H9 (cell line): ENCODE data around the gene CEP43. TPM values are rescaled to one million over a fixed set of nuclear protein-coding genes. Genes with fewer than 3 reads are reported as not detected.

Source experiments
- DNase-seq: peaks from one replicate; pipeline ENCODE4 v3.0.0-alpha.2; 2017
- H2AFZ ChIP-seq: one replicate; pipeline ENCODE4 v1.6.1; 2013; ENCODE audit warnings: mild to moderate bottlenecking, low read length, control low read depth, moderate library complexity
- H2AK5ac ChIP-seq: 2 replicates; pipeline ENCODE4 v1.6.1; 2013; ENCODE audit warnings: low read length, control low read depth, mixed read lengths; ENCODE audit not compliant: insufficient read length
- H2BK120ac ChIP-seq: one replicate; pipeline ENCODE4 v1.6.1; 2013; ENCODE audit warnings: low read depth, mild to moderate bottlenecking, low read length, control low read depth, inconsistent platforms; ENCODE audit not compliant: poor library complexity, severe bottlenecking
- H2BK12ac ChIP-seq: 2 replicates; pipeline ENCODE4 v1.6.1; 2013; ENCODE audit warnings: low read length, control low read depth, mixed read lengths, low read depth; ENCODE audit not compliant: insufficient read length
- H2BK15ac ChIP-seq: 2 replicates; pipeline ENCODE4 v1.6.1; 2013; ENCODE audit warnings: low read depth, low read length, control low read depth
- H2BK20ac ChIP-seq: one replicate; pipeline ENCODE4 v1.6.1; 2013; ENCODE audit warnings: low read depth, mild to moderate bottlenecking, low read length, control low read depth, inconsistent platforms; ENCODE audit not compliant: poor library complexity, severe bottlenecking
- H2BK5ac ChIP-seq: 2 replicates; pipeline ENCODE4 v1.6.1; 2013; ENCODE audit warnings: low read length, control low read depth, mixed read lengths; ENCODE audit not compliant: insufficient read length
- H3K14ac ChIP-seq: 2 replicates; pipeline ENCODE4 v1.6.1; 2013; ENCODE audit warnings: low read length, control low read depth; ENCODE audit not compliant: insufficient read depth
- H3K18ac ChIP-seq: 2 replicates; pipeline ENCODE4 v1.6.1; 2013; ENCODE audit warnings: low read depth, mild to moderate bottlenecking, mixed read lengths, low read length, control low read depth; ENCODE audit not compliant: insufficient read length
- H3K23ac ChIP-seq: 2 replicates; pipeline ENCODE4 v1.6.1; 2013; ENCODE audit warnings: low read length, control low read depth, mixed read lengths, low read depth; ENCODE audit not compliant: insufficient read length
- H3K23me2 ChIP-seq: 2 replicates; pipeline ENCODE4 v1.6.1; 2013; ENCODE audit warnings: low read depth, mild to moderate bottlenecking, mixed read lengths, low read length, control low read depth; ENCODE audit not compliant: insufficient read length, poor library complexity, severe bottlenecking
- H3K27ac ChIP-seq: 2 replicates; pipeline ENCODE4 v1.5.1; 2013; ENCODE audit warnings: low read length, control low read depth, mixed read lengths, low read depth; ENCODE audit not compliant: insufficient read length
- H3K27me3 ChIP-seq: 2 replicates; pipeline ENCODE4 v1.6.1; 2013; ENCODE audit warnings: low read length, control low read depth, inconsistent platforms; ENCODE audit not compliant: insufficient read depth
- H3K4ac ChIP-seq: 2 replicates; pipeline ENCODE4 v1.6.1; 2013; ENCODE audit warnings: low read depth, mild to moderate bottlenecking, control low read depth, inconsistent platforms, low read length, moderate library complexity
- H3K4me1 ChIP-seq: 2 replicates; pipeline ENCODE4 v1.6.1; 2013; ENCODE audit warnings: low read length, control low read depth, inconsistent platforms; ENCODE audit not compliant: insufficient read depth
- H3K4me2 ChIP-seq: 2 replicates; pipeline ENCODE4 v1.6.1; 2013; ENCODE audit warnings: low read length, control low read depth, mixed read lengths; ENCODE audit not compliant: insufficient read length, insufficient read depth
- H3K56ac ChIP-seq: 2 replicates; pipeline ENCODE4 v1.6.1; 2013; ENCODE audit warnings: low read depth, mild to moderate bottlenecking, mixed read lengths, low read length, control low read depth; ENCODE audit not compliant: insufficient read length
- H3K79me1 ChIP-seq: 2 replicates; pipeline ENCODE4 v1.6.1; 2013; ENCODE audit warnings: low read depth, mild to moderate bottlenecking, moderate library complexity, low read length, control low read depth, inconsistent platforms; ENCODE audit not compliant: insufficient read depth, poor library complexity, severe bottlenecking
- H3K79me2 ChIP-seq: 2 replicates; pipeline ENCODE4 v1.6.1; 2013; ENCODE audit warnings: low read length, control low read depth, inconsistent platforms; ENCODE audit not compliant: insufficient read depth
- H3K9ac ChIP-seq: 2 replicates; pipeline ENCODE4 v1.6.1; 2013; ENCODE audit warnings: low read length, control low read depth, mixed read lengths; ENCODE audit not compliant: insufficient read length; ENCODE audit errors: extremely low read depth
- H3K9me3 ChIP-seq: one replicate; pipeline ENCODE4 v1.6.1; 2013; ENCODE audit warnings: low read depth, low read length, inconsistent platforms; ENCODE audit not compliant: control insufficient read depth
- H3T11ph ChIP-seq: one replicate; pipeline ENCODE4 v1.6.1; 2013; ENCODE audit warnings: mild to moderate bottlenecking, low read length, control low read depth, inconsistent platforms
- H4K20me1 ChIP-seq: one replicate; pipeline ENCODE4 v1.6.1; 2013; ENCODE audit not compliant: control insufficient read depth, insufficient read length, insufficient read depth
- H4K5ac ChIP-seq: 2 replicates; pipeline ENCODE4 v1.6.1; 2013; ENCODE audit warnings: low read depth, mild to moderate bottlenecking, mixed read lengths, low read length, control low read depth; ENCODE audit not compliant: insufficient read length
- H4K8ac ChIP-seq: replicated peaks from 2 replicates; pipeline ENCODE4 v1.6.1; 2013; ENCODE audit warnings: low read length, control low read depth, mixed read lengths, low read depth; ENCODE audit not compliant: insufficient read length
- H4K91ac ChIP-seq: 2 replicates; pipeline ENCODE4 v1.6.1; 2013; ENCODE audit warnings: low read depth, mild to moderate bottlenecking, moderate library complexity, mixed read lengths, low read length, control low read depth; ENCODE audit not compliant: insufficient read length
- H3K27ac Mint-ChIP-seq, 3 experiments: 2 replicates in 2 of 3; 3 replicates in 1 of 3; pipeline ENCODE4 v1.8.0; 2020 to 2021; ENCODE audit warnings: mixed read lengths in 3 of 3, mild to moderate bottlenecking in 1 of 3, moderate library complexity in 1 of 3
- H3K27me3 Mint-ChIP-seq: 2 replicates; pipeline ENCODE4 v1.8.0; 2021; ENCODE audit warnings: low read depth, mild to moderate bottlenecking, moderate library complexity, mixed read lengths
- H3K36me3 Mint-ChIP-seq, 3 experiments: 2 replicates in 2 of 3; 3 replicates in 1 of 3; pipeline ENCODE4 v1.8.0; 2020 to 2021; ENCODE audit warnings: low read depth in 3 of 3, mixed read lengths in 3 of 3; ENCODE audit not compliant: insufficient read depth in 1 of 3
- H3K4me1 Mint-ChIP-seq, 2 experiments: 2 replicates each; pipeline ENCODE4 v1.8.0; 2020; ENCODE audit warnings: mixed read lengths in 2 of 2
- H3K4me3 Mint-ChIP-seq, 2 experiments: 2 replicates in 1 of 2; 3 replicates in 1 of 2; pipeline ENCODE4 v1.8.0; 2020 to 2021; ENCODE audit warnings: mild to moderate bottlenecking in 2 of 2, mixed read lengths in 2 of 2, moderate library complexity in 1 of 2
- H3K9me3 Mint-ChIP-seq, 2 experiments: 2 replicates in 1 of 2; 3 replicates in 1 of 2; pipeline ENCODE4 v1.8.0; 2020; ENCODE audit warnings: mild to moderate bottlenecking in 2 of 2, mixed read lengths in 2 of 2, moderate library complexity in 1 of 2
- WGBS: extraction: QIAGEN DNeasy Blood & Tissue Kit; methylation state at CpG from one replicate; pipeline ENCODE4 v1.1.7; 2013; ENCODE audit warnings: missing lambda C conversion rate, low lambda C conversion rate, mixed read lengths; ENCODE audit not compliant: insufficient read length; ENCODE audit errors: extremely low coverage; 5-methylcytosine and 5-hydroxymethylcytosine counted together
- total RNA-seq: library from RNA; stranded (reverse); gene quantifications from 2 replicates; pipeline ENCODE4 v1.2.1, GENCODE V29; 2021
- TF ChIP-seq, protein P1 (sequence below): fragments of 200-600 bp; sonication (generic); conservative IDR thresholded peaks from 3 replicates; pipeline ENCODE4 v1.8.0; 2021; ENCODE audit warnings: antibody characterized with exemption, mild to moderate bottlenecking

CEP43 gene
- total RNA-seq, 1 experiment from 2014 or later = 33.6 TPM

DNA sequence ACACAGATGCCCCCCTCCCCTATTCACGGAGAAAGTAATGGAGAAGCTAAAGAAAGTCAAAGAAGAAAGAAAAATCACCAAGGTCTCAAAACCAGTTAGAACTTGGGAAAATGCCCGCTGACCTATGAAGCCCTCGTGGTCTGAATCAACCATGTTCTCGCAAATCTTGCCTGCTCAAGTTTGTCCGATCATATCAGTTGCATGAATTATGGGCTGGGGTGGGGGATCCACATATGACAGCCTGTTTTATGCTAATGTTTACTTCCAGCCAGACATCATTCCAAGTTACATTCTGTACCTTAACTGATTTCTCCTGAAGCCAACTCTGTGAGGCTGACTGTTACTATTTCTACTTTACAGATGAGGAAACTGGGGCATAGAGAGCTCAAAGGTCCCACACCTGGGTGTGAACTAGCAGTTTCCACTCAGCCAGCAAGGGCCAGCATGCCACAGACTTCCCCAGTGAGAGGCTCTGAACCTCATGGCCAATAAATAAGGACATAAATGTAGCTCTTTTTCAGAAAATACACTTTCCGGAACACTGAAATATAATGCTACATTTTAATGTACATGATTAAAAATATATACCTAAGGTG is 45.0 kb upstream of the CEP43 start:
- H3K23me2 ChIP-seq = peaks cover 9% of the 10 kb centered on the region
- Mint-ChIP-seq H3K36me3 (peaks cover 14 to 21% (median 18%) of the 10 kb centered on the region in 3 experiments), H3K4me1 (peaks cover 38 to 40% of the 10 kb centered on the region in 2 experiments), H3K27me3 (peaks cover 13% of the 10 kb centered on the region), H3K4me3 (no peak overlapping the region), H3K9me3 (peaks cover 0 to 12% of the 10 kb centered on the region in 2 experiments; a peak in 2 of 5 replicates), H3K27ac (no peak overlapping the region)
- no peak overlapping the region for H2BK20ac ChIP-seq
- H3K9ac ChIP-seq = no peak overlapping the region
- no peak overlapping the region for H4K5ac ChIP-seq
- H3K23ac ChIP-seq = no peak overlapping the region
- H3K79me1 ChIP-seq = no peaks in the 10 kb centered on the region
- TF ChIP-seq, protein P1, sequence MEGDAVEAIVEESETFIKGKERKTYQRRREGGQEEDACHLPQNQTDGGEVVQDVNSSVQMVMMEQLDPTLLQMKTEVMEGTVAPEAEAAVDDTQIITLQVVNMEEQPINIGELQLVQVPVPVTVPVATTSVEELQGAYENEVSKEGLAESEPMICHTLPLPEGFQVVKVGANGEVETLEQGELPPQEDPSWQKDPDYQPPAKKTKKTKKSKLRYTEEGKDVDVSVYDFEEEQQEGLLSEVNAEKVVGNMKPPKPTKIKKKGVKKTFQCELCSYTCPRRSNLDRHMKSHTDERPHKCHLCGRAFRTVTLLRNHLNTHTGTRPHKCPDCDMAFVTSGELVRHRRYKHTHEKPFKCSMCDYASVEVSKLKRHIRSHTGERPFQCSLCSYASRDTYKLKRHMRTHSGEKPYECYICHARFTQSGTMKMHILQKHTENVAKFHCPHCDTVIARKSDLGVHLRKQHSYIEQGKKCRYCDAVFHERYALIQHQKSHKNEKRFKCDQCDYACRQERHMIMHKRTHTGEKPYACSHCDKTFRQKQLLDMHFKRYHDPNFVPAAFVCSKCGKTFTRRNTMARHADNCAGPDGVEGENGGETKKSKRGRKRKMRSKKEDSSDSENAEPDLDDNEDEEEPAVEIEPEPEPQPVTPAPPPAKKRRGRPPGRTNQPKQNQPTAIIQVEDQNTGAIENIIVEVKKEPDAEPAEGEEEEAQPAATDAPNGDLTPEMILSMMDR = no peak
- no peak overlapping the region for H3T11ph ChIP-seq
- peaks cover 3% of the 10 kb centered on the region for H4K20me1 ChIP-seq
- no peaks in the 10 kb centered on the region for H3K79me2 ChIP-seq
- H4K8ac ChIP-seq = no peak overlapping the region
- no peaks in the 10 kb centered on the region; the same call in 1 of the 2 replicates for H3K4me1 ChIP-seq
- no peak overlapping the region for H3K27ac ChIP-seq
- H2AK5ac ChIP-seq = no peak overlapping the region
- no peak overlapping the region for H2AFZ ChIP-seq
- H3K18ac ChIP-seq = no peak overlapping the region
- H3K56ac ChIP-seq = no peak overlapping the region
- no peak overlapping the region for H4K91ac ChIP-seq
- no peak overlapping the region for H3K4me2 ChIP-seq
- no peak overlapping the region for H3K4ac ChIP-seq
- H3K14ac ChIP-seq = no peak overlapping the region
- no peak overlapping the region for H2BK12ac ChIP-seq
- WGBS = no CpG with 5 or more reads among the region's 6 CpGs
- no peak overlapping the region for H2BK5ac ChIP-seq
- H3K9me3 ChIP-seq = no peaks in the 10 kb centered on the region
- no peaks in the 10 kb centered on the region for H3K27me3 ChIP-seq
- no peak overlapping the region for H2BK120ac ChIP-seq
- no peak overlapping the region for H2BK15ac ChIP-seq
- DNase-seq = no peak
